ENCODE results near the gene LDB1. TPM values are rescaled to one million over a fixed set of nuclear protein-coding genes. Genes with fewer than 3 reads are reported as not detected.
A peak's percentile ranks its signal among the peaks of the same experiment; 100 is the strongest.

LDB1 gene
- total RNA-seq, 1 donor from 2014 or later, result 49.5 TPM

GRCh38 chr10:102113261-102113955 is 6.8 kb downstream of the LDB1 start:
- DNase-seq (ENCODE audit: low read depth), result no peak

GRCh38 chr10:102112210-102112817 is 7.9 kb downstream of the LDB1 start:
- no peak for DNase-seq (ENCODE audit: low read depth)

- DNase-seq (ENCODE audit: low read depth), result no peak
Observed at GRCh38 chr10:102111276-102111675, 8.9 kb downstream of the LDB1 start.

DNA sequence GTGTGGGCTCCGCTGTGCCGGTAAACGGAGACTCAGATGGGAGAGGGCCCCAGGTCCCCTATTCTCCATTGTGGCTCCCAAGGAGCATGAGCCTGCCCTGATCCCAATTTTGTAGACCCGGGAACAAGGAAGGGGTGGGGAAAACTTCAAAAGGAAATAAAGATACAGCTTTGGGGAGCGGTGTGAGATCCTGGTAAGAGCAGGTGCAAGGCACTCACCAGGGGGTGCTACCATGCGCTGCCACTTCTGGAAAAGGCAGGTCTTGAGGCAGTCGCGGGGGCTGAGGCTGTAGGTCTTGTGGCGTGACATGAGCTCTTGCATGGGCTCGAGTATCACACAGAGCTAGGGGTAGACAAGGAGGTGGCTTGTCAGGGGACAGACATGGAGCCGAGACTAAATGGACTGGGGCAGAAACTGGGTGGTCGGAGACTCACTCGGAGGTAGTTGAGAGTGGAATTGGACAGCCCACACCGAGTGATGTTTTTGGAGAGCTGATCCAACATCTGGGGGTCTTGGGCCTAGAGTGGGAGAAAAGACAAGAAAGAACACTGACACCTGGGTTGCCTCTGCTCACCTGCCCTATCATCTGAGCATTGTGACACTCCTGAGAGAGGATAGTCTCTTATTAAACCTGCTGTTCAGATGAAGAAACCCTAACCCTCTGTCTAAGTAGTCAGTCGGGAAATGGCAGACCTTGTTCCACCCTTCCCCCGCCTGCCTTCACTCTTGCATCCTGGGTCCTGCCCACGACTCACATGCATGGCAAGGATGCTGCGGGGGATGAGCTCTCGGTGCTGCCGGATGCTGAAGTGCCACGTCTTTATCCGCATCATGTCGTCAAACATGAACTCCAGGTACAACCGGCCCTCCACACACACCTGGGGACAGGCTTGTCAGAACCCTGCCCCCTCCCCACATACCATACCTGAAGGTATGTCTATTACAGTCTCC is 10.7 kb downstream of the LDB1 start:
- no peak for DNase-seq (ENCODE audit: low read depth)

- DNase-seq (ENCODE audit: low read depth), result no peak
Observed at GRCh38 chr10:102106998-102107397, 13.2 kb downstream of the LDB1 start.

DNA sequence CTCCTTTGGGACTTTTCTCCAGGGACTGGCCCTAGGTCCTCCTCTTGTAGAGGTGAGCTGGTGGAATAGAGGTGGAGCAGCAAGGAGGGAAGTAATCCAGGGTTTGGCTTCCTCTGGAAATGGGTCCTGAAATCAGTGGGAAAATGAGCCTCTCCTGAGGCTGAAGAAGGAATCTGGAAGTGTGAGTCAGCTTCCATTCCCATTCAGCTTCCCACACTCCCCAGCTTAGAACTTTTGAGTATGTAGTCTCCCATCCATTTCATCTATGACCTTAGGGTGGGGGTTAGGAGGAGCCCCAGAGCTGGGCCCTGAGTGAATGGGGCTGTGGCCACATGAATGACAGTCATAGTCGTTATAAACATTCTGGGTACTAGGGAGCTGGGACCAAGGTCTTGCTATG is 17.7 kb downstream of the LDB1 start:
- DNase-seq (ENCODE audit: low read depth), result no peak

- no peak for DNase-seq (ENCODE audit: low read depth)
Observed at GRCh38 chr10:102101152-102101551, 19.0 kb downstream of the LDB1 start.

GRCh38 chr10:102096449-102096848 is 23.7 kb downstream of the LDB1 start:
- DNase-seq (ENCODE audit: low read depth), result no peak

DNA sequence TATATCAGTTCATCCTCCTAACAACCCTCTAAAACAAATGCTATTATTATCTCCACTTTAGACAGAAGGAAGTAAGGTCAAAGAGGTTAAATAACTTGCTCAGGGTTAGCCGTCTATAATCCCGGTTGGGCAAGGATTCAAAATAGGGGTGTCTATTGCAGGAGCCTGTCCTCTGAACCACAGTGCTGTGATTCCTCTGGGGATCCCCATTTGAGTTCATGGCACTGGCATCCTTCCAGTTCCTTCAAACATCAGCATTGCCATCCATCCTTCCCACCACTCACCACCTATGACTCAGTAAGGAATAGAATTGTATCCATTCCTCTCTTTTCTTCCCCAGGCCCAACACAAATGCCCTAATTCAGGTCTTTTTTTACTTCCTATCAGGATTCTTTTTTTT is 29.4 kb downstream of the LDB1 start:
- peak; percentile 47 for DNase-seq (ENCODE audit: low read depth)

DNA sequence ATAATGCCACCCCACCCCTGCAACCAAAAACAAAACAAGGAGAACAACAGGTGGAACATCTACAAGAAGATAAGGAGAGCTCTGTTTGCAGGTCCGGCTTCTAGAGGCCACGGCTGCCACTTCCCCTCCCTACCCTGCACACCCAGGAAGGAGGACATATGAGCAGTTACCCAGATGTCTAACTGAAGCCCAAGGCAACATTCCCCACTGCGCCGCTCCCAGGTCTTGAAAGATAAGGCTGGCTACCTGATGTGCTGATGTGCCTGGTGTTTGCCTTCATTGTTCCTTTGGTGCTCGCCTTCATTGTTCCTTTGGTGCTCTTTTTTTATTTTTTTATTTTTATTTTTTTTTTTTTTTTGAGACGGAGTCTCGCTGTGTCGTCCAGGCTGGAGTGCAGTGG is 34.0 kb downstream of the LDB1 start:
- no peak for DNase-seq (ENCODE audit: low read depth)

DNA sequence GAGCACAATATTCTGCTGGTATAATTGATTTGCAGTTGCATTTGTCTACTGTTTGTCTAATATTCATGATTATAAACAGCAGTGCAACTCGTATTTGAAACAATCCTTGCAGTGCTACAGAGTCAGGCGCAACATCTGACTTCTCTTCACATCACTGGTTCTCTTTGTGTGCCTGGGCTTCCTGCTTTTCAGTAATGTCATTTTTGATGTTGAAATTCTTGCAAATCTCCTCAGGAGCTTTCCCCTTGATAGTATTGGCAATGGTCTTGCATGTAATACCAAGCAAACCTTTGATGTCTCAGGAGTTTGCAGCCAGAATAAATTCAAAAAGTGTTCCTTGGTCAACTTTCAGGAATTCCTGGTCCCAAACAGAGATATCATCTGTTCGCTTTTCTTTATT is 34.8 kb downstream of the LDB1 start:
- no peak for DNase-seq (ENCODE audit: low read depth)

- no peak for DNase-seq (ENCODE audit: low read depth)
Observed at GRCh38 chr10:102083541-102083940, 36.6 kb downstream of the LDB1 start.

DNA sequence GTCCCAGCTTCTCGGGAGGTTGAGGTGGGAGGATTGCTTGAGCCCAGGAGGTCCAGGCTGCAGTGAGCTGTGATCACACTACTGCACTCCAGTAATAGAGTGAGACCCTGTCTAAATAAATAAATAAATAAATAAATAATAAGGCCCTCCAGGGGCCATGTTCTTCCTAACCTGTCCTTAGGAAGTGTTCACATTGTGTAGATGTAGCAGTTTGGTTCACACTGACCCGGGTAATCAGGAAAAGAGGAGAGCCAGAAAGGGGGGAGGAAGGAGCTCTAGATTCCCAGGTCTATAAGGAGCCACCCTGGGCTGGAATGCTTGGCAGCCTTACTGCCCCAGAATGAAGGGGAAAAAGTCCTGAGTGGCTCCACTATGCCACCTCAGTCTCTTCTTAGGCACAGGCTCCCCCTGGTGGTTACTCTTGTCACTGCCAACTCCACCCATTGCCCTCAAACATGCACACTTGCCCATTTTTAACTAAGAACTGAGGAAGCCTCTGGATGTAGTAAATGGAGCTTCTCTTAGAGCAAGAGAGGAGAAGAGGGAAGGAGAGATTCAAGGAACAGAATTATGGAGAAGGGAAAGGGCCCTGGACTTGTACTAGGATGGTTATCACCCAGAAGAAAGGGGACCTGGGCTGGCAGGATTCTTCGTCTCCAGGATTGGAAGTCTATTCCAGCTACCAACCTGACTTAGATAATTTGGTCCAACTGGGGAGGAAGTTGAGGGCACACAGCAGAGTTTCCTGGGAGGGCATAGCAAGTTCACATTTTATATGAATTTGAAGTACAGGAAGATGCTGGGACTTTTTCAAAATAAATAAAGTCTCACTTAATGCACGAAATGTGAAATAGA is 47.3 kb downstream of the LDB1 start:
- DNase-seq (ENCODE audit: low read depth), result peak; percentile 68

GRCh38 chr10:102069071-102069470 is 51.1 kb downstream of the LDB1 start:
- DNase-seq (ENCODE audit: low read depth), result no peak

GRCh38 chr10:102068216-102068615 is 52.0 kb downstream of the LDB1 start:
- DNase-seq (ENCODE audit: low read depth), result no peak

GRCh38 chr10:102067091-102067916 is 52.9 kb downstream of the LDB1 start:
- no peak for DNase-seq (ENCODE audit: low read depth)

DNA sequence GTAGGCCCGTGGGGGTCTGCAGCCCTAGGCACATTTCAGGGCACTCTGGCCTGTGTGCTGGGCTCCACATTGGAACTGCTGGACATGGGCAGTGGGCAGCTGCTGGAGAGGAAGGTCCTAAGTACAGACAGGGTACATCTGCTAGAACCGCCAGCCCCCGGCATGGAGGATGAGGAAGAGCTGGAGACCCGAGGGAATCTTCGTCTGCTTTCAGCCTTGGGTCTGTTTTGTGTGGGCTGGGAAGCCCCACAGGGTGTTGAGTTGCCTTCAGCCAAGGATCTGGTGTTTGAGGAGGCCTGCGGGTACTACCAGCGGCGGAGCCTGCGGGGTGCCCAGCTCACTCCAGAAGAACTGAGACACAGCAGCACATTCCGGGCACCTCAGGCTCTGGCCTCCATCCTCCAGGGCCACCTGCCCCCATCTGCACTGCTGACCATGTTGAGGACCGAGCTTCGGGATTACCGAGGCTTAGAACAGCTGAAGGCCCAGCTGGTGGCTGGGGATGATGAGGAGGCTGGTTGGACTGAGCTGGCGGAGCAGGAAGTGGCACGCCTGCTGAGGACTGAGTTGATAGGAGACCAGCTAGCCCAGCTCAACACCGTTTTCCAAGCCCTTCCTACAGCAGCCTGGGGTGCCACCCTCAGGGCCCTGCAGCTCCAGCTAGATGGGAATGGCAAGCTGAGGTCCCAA is 53.6 kb downstream of the LDB1 start:
- DNase-seq (ENCODE audit: low read depth), result no peak

- no peak for DNase-seq (ENCODE audit: low read depth)
Observed at GRCh38 chr10:102065561-102066398, 54.4 kb downstream of the LDB1 start.

- DNase-seq (ENCODE audit: low read depth), result peak; percentile 77
Observed at GRCh38 chr10:102064868-102065560, 55.2 kb downstream of the LDB1 start, which contains the start of gene HPS6. TSS of gene HPS6 (plus strand) at chr10:102065349. CDS start at chr10:102065475, 126 bp downstream.
